Heart left ventricle (tissue), 13 donors: ENCODE measurements around the gene LETM1.

Source experiments
- CTCF ChIP-seq, 12 donors: fragments of 200-600 bp; sonication (generic) in 4 of 12; IDR thresholded peaks; one replicate each; pipeline versions ENCODE4 v1.5.0 to v1.8.0; 2018 to 2022; ENCODE audit warnings: antibody characterized with exemption in 12 of 12, mild to moderate bottlenecking in 5 of 12
- POLR2A ChIP-seq, 2 donors: fragments of 450-650 bp; IDR thresholded peaks; one replicate each; pipeline ENCODE4 v1.6.1; 2017; ENCODE audit warnings: antibody characterized with exemption in 2 of 2, mild to moderate bottlenecking in 2 of 2, moderate library complexity in 2 of 2
- donor health status: ischemic (EF 13 %, LVEDD 7.1; RV severe dilation, severe dysfunction).
- donor health status: DM: no; HTN: yes; CAD: no.
- donor health status: DM: no; HTN: no; CAD: no.
- donor health status: ischemic (EF 25% LVEDD 6.9; RV normal size, moderate dysfunction).
- donor health status: ischemic (EF 25% LVEDD 5.7; RV mildly dilated, moderate dysfunction).
- donor health status: ischemic (EF 35%, LVEDD 5.7; RV mildly dilated, moderate dysfunction).
- donor health status: nonischemic (EF 11% LVEDD 7.7; RV severe dilation, severe dysfunction).
- donor health status: DM: yes; HTN: yes; CAD: no.
- donor health status: PGD.
- donor health status: ischemic (EF 29% LVEDD 5.4; RV normal size, mild dysfunction).
- donor health status: nonischemic (EF 23%, LVEDD 6.1; RV moderate dilation, normal function).

- no peak for TF ChIP-seq POLR2A (IDR thresholded peaks at IDR 0.05)
- TF ChIP-seq CTCF (IDR thresholded peaks at IDR 0.05): no peak
Observed at GRCh38 chr4:1778642-1779392, 77.1 kb downstream of the LETM1 start.
